CD4-positive, alpha-beta T cell treated with Interleukin-15 for 4 hours (primary cell): ENCODE measurements around the gene CBLIF.
A peak's percentile ranks its signal among the peaks of the same experiment; 100 is the strongest.
"Not testable (repeated sequence)": the region's sequence is repeated elsewhere in the genome, so short reads cannot be mapped to it uniquely, and the experiment has no call there.

Experiments used
- DNase-seq: peaks from one replicate; pipeline ENCODE4 v3.0.0-alpha.2; 2020; ENCODE audit warnings: low spot score

CBLIF gene

GRCh38 chr11:59845399-59845798, at the start of gene CBLIF:
Gene CBLIF (minus strand): TSS chr11:59845499. CDS start chr11:59845453, 46 bp downstream.
- DNase-seq: no peak

GRCh38 chr11:59894616-59895015, 49.3 kb upstream of the CBLIF start:
- no peak for DNase-seq

GRCh38 chr11:59891781-59892181, 46.5 kb upstream of the CBLIF start:
- no peak for DNase-seq

GRCh38 chr11:59887156-59887555, 41.9 kb upstream of the CBLIF start:
- not testable (repeated sequence) for DNase-seq

- DNase-seq: no peak
Measured at GRCh38 chr11:59883597-59883996, 38.3 kb upstream of the CBLIF start.

GRCh38 chr11:59879567-59879966, 34.3 kb upstream of the CBLIF start:
- no peak for DNase-seq

GRCh38 chr11:59878575-59878974, 33.3 kb upstream of the CBLIF start, which contains the start of gene OOSP3:
Gene OOSP3 (plus strand): TSS chr11:59878782. CDS start chr11:59878809, 27 bp downstream.
- DNase-seq: no peak

- DNase-seq: no peak
Measured at GRCh38 chr11:59877784-59878183, 32.5 kb upstream of the CBLIF start.

GRCh38 chr11:59877325-59877724, 32.0 kb upstream of the CBLIF start:
- no peak for DNase-seq

GRCh38 chr11:59875856-59876519, 30.7 kb upstream of the CBLIF start:
- no peak for DNase-seq

GRCh38 chr11:59872076-59872475, 26.8 kb upstream of the CBLIF start:
- no peak for DNase-seq

GRCh38 chr11:59867946-59868345, 22.6 kb upstream of the CBLIF start:
- DNase-seq: no peak

- DNase-seq: no peak
Measured at GRCh38 chr11:59866836-59867235, 21.5 kb upstream of the CBLIF start.

- DNase-seq: no peak
Measured at GRCh38 chr11:59866397-59866796, 21.1 kb upstream of the CBLIF start, which contains the start of gene TCN1. Gene TCN1 (minus strand): TSS chr11:59866487. CDS start chr11:59866470, 17 bp downstream.

GRCh38 chr11:59865031-59865430, 19.7 kb upstream of the CBLIF start:
- DNase-seq: no peak

- no peak for DNase-seq
Measured at GRCh38 chr11:59862252-59862651, 17.0 kb upstream of the CBLIF start.

- DNase-seq: no peak
Measured at GRCh38 chr11:59859673-59860072, 14.4 kb upstream of the CBLIF start.

GRCh38 chr11:59857439-59858434, 12.4 kb upstream of the CBLIF start:
- peak; percentile 62 for DNase-seq

GRCh38 chr11:59854871-59855270, 9.6 kb upstream of the CBLIF start:
- DNase-seq: no peak

GRCh38 chr11:59851416-59851815, 6.1 kb upstream of the CBLIF start:
- not testable (repeated sequence) for DNase-seq

- DNase-seq: not testable (repeated sequence)
Measured at GRCh38 chr11:59849551-59849950, 4.3 kb upstream of the CBLIF start.

GRCh38 chr11:59849129-59849528, 3.8 kb upstream of the CBLIF start:
- no peak for DNase-seq

GRCh38 chr11:59848439-59848838, 3.1 kb upstream of the CBLIF start:
- DNase-seq: not testable (repeated sequence)
